Tibial nerve (tissue), 4 donors: Measurements from ENCODE around the gene RASSF4.

Source experiments
- CTCF ChIP-seq, 5 experiments: fragments of 200-600 bp in 3 of 5; fragments of 450-650 bp in 2 of 5; sonication (generic) in 3 of 5; IDR thresholded peaks; one replicate each; pipeline ENCODE4 v1.5.1; 2016 to 2019; ENCODE audit warnings: antibody characterized with exemption in 5 of 5, mild to moderate bottlenecking in 3 of 5, moderate library complexity in 2 of 5
- EP300 ChIP-seq, 2 donors: sonication (generic); formaldehyde crosslinking; IDR thresholded peaks; one replicate each; pipeline ENCODE4 v1.6.1; 2017; ENCODE audit warnings: antibody characterized with exemption in 2 of 2, mild to moderate bottlenecking in 1 of 2
- POLR2A ChIP-seq, 2 donors: fragments of 450-650 bp; IDR thresholded peaks; one replicate each; pipeline ENCODE4 v1.6.1; 2017; ENCODE audit warnings: antibody characterized with exemption in 2 of 2, mild to moderate bottlenecking in 2 of 2, moderate library complexity in 2 of 2

GRCh38 chr10:45000138-45000751 is 40.6 kb downstream of the RASSF4 start:
- no peak for TF ChIP-seq POLR2A (IDR thresholded peaks at IDR 0.05)
- TF ChIP-seq CTCF (IDR thresholded peaks at IDR 0.05), result no peak
- TF ChIP-seq EP300 (IDR thresholded peaks at IDR 0.05), result peak; percentile 60 to 88
